HEK293 (cell line): Measurements from ENCODE around the gene RBM10.

Experiments
- CTCF ChIA-PET: fragments of 350-600 bp; formaldehyde crosslinking; extraction: SDS; loops from one replicate; lab custom pipeline; 2021; ENCODE audit warnings: antibody characterized with exemption; lab: Yijun Ruan, JAX
- POLR2A ChIA-PET: fragments of 300-600 bp; formaldehyde crosslinking; extraction: SDS; loops from one replicate; lab custom pipeline; 2020; ENCODE audit warnings: antibody characterized with exemption, inconsistent platforms; lab: Yijun Ruan, JAX
- H3K27ac ChIP-seq: fragments of 200-500 bp; sonication (Bioruptor generic); 2 replicates; pipeline ENCODE4 v1.5.1; 2014; ENCODE audit warnings: low read depth, low read length, control low read depth, inconsistent platforms; ENCODE audit errors: extremely low read depth
- H3K36me3 ChIP-seq, 2 experiments: fragments of 200-500 bp in 1 of 2; sonication (Bioruptor generic) in 1 of 2; 1 replicate in 1 of 2; 2 replicates in 1 of 2; pipeline ENCODE4 v1.5.1; 2014 to 2017; ENCODE audit warnings: inconsistent platforms in 2 of 2, low read length in 2 of 2; ENCODE audit not compliant: control insufficient read depth in 2 of 2, insufficient read depth in 1 of 2
- H3K4me1 ChIP-seq: fragments of 200-500 bp; sonication (Bioruptor generic); 2 replicates; pipeline ENCODE4 v1.5.1; 2014; ENCODE audit warnings: mild to moderate bottlenecking, low read length, inconsistent platforms; ENCODE audit not compliant: control insufficient read depth, insufficient read depth
- H3K4me3 ChIP-seq: 2 replicates; pipeline ENCODE4 v1.5.1; 2011; ENCODE audit warnings: low read depth, mild to moderate bottlenecking, control low read depth, low read length, moderate library complexity
- H3K9me3 ChIP-seq: fragments of 200-500 bp; sonication (Bioruptor generic); 2 replicates; pipeline ENCODE4 v1.5.1; 2014; ENCODE audit warnings: low read depth, low read length, inconsistent platforms; ENCODE audit not compliant: control insufficient read depth, insufficient read depth
- GLI4 ChIP-seq: fragments of 450-650 bp; formaldehyde crosslinking; IDR thresholded peaks from 2 replicates; pipeline ENCODE4 v1.5.1; 2016; ENCODE audit warnings: missing biosample characterization, missing genetic modification characterization
- MYNN ChIP-seq: fragments of 450-650 bp; formaldehyde crosslinking; IDR thresholded peaks from 2 replicates; pipeline ENCODE4 v1.5.1; 2016; ENCODE audit warnings: missing biosample characterization, missing genetic modification characterization, borderline replicate concordance
- OSR2 ChIP-seq: fragments of 450-650 bp; formaldehyde crosslinking; IDR thresholded peaks from 2 replicates; pipeline ENCODE4 v1.5.1; 2016; ENCODE audit warnings: missing biosample characterization, missing genetic modification characterization
- SCRT1 ChIP-seq: fragments of 450-650 bp; formaldehyde crosslinking; IDR thresholded peaks from 2 replicates; pipeline ENCODE4 v1.5.1; 2016; ENCODE audit warnings: missing biosample characterization, missing genetic modification characterization, borderline replicate concordance
- YY2 ChIP-seq: fragments of 450-650 bp; formaldehyde crosslinking; IDR thresholded peaks from 2 replicates; pipeline ENCODE4 v1.5.1; 2016; ENCODE audit warnings: missing biosample characterization, missing genetic modification characterization
- ZNF133 ChIP-seq: fragments of 450-650 bp; formaldehyde crosslinking; IDR thresholded peaks from 2 replicates; pipeline ENCODE4 v1.5.1; 2016; ENCODE audit warnings: missing biosample characterization, missing genetic modification characterization
- ZNF280C ChIP-seq: fragments of 450-650 bp; formaldehyde crosslinking; IDR thresholded peaks from 2 replicates; pipeline ENCODE4 v1.5.1; 2016; ENCODE audit warnings: missing biosample characterization, missing genetic modification characterization
- ZNF473 ChIP-seq: fragments of 450-650 bp; formaldehyde crosslinking; IDR thresholded peaks from 2 replicates; pipeline ENCODE4 v1.5.1; 2017; ENCODE audit warnings: missing biosample characterization, missing genetic modification characterization
- ZNF626 ChIP-seq: fragments of 450-650 bp; sonication (Bioruptor Pico); formaldehyde crosslinking; IDR thresholded peaks from 2 replicates; pipeline ENCODE4 v1.5.1; 2018; ENCODE audit warnings: missing biosample characterization, missing genetic modification characterization, inconsistent platforms
- ZNF645 ChIP-seq: fragments of 450-650 bp; formaldehyde crosslinking; IDR thresholded peaks from 2 replicates; pipeline ENCODE4; 2016; ENCODE audit warnings: missing biosample characterization, missing genetic modification characterization
- ZNF707 ChIP-seq: fragments of 450-650 bp; formaldehyde crosslinking; IDR thresholded peaks from 2 replicates; pipeline ENCODE4 v1.5.1; 2016; ENCODE audit warnings: missing biosample characterization, missing genetic modification characterization
- ZNF777 ChIP-seq: fragments of 450-650 bp; formaldehyde crosslinking; IDR thresholded peaks from 2 replicates; pipeline ENCODE4 v1.5.1; 2017; ENCODE audit warnings: missing biosample characterization, missing genetic modification characterization, borderline replicate concordance
- ZSCAN30 ChIP-seq: fragments of 450-650 bp; IDR thresholded peaks from 2 replicates; pipeline ENCODE4 v1.5.1; 2018; ENCODE audit warnings: missing biosample characterization, mild to moderate bottlenecking, missing genetic modification characterization, moderate library complexity
- TF ChIP-seq, protein P1 (sequence below): fragments of 450-650 bp; formaldehyde crosslinking; IDR thresholded peaks from 2 replicates; pipeline ENCODE4 v1.5.1; 2016; ENCODE audit warnings: missing biosample characterization, missing genetic modification characterization
- TF ChIP-seq, protein P2 (sequence below): sonication (generic); formaldehyde crosslinking; IDR thresholded peaks from 2 replicates; pipeline ENCODE4 v1.8.1; 2022; ENCODE audit warnings: mild to moderate bottlenecking, moderate library complexity, missing genetic modification reagents
- TF ChIP-seq, protein P3 (sequence below): fragments of 450-650 bp; formaldehyde crosslinking; IDR thresholded peaks from 2 replicates; pipeline ENCODE4 v1.5.1; 2016; ENCODE audit warnings: missing biosample characterization, missing genetic modification characterization
- TF ChIP-seq, protein P4 (sequence below): fragments of 450-650 bp; IDR thresholded peaks from 2 replicates; pipeline ENCODE4 v1.5.1; 2018; ENCODE audit warnings: missing biosample characterization, missing genetic modification characterization
- TF ChIP-seq, protein P5 (sequence below): fragments of 450-650 bp; formaldehyde crosslinking; IDR thresholded peaks from 2 replicates; pipeline ENCODE4 v1.5.1; 2016; ENCODE audit warnings: missing biosample characterization, missing genetic modification characterization

The RBM10 gene

GRCh38 chrX:47180346-47180745 is 35.3 kb downstream of the RBM10 start (continued):
- TF ChIP-seq OSR2 (tag by site-specific recombination) (no peak), ZSCAN30 (tag by site-specific recombination) (no peak), YY2 (tag by site-specific recombination) (no peak), ZNF473 (tag by site-specific recombination) (no peak), MYNN (no peak), GLI4 (tag by site-specific recombination) (no peak)
- TF ChIP-seq, protein P1, sequence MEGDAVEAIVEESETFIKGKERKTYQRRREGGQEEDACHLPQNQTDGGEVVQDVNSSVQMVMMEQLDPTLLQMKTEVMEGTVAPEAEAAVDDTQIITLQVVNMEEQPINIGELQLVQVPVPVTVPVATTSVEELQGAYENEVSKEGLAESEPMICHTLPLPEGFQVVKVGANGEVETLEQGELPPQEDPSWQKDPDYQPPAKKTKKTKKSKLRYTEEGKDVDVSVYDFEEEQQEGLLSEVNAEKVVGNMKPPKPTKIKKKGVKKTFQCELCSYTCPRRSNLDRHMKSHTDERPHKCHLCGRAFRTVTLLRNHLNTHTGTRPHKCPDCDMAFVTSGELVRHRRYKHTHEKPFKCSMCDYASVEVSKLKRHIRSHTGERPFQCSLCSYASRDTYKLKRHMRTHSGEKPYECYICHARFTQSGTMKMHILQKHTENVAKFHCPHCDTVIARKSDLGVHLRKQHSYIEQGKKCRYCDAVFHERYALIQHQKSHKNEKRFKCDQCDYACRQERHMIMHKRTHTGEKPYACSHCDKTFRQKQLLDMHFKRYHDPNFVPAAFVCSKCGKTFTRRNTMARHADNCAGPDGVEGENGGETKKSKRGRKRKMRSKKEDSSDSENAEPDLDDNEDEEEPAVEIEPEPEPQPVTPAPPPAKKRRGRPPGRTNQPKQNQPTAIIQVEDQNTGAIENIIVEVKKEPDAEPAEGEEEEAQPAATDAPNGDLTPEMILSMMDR (tag by site-specific recombination), result no peak
- TF ChIP-seq, protein P2, sequence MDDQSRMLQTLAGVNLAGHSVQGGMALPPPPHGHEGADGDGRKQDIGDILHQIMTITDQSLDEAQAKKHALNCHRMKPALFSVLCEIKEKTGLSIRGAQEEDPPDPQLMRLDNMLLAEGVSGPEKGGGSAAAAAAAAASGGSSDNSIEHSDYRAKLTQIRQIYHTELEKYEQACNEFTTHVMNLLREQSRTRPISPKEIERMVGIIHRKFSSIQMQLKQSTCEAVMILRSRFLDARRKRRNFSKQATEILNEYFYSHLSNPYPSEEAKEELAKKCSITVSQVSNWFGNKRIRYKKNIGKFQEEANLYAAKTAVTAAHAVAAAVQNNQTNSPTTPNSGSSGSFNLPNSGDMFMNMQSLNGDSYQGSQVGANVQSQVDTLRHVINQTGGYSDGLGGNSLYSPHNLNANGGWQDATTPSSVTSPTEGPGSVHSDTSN (CRISPR knock-in tag), result no peak

- ChIA-PET CTCF (interaction anchor here (0.6 kb wide), 1 partner anchor 148 kb away, joined by 3 read pairs; no protein-coding TSS in a partner anchor), POLR2A (no interaction called here)
- no peak overlapping the region for H3K27ac ChIP-seq
- no peaks in the 10 kb centered on the region for H3K4me1 ChIP-seq
- no peaks in the 10 kb centered on the region for H3K9me3 ChIP-seq
- TF ChIP-seq, protein P3, sequence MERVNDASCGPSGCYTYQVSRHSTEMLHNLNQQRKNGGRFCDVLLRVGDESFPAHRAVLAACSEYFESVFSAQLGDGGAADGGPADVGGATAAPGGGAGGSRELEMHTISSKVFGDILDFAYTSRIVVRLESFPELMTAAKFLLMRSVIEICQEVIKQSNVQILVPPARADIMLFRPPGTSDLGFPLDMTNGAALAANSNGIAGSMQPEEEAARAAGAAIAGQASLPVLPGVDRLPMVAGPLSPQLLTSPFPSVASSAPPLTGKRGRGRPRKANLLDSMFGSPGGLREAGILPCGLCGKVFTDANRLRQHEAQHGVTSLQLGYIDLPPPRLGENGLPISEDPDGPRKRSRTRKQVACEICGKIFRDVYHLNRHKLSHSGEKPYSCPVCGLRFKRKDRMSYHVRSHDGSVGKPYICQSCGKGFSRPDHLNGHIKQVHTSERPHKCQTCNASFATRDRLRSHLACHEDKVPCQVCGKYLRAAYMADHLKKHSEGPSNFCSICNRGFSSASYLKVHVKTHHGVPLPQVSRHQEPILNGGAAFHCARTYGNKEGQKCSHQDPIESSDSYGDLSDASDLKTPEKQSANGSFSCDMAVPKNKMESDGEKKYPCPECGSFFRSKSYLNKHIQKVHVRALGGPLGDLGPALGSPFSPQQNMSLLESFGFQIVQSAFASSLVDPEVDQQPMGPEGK (tag by site-specific recombination), result no peak
- TF ChIP-seq ZNF133 (tag by site-specific recombination) (no peak), ZNF626 (no peak), ZNF280C (tag by site-specific recombination) (no peak)
- TF ChIP-seq, protein P4, sequence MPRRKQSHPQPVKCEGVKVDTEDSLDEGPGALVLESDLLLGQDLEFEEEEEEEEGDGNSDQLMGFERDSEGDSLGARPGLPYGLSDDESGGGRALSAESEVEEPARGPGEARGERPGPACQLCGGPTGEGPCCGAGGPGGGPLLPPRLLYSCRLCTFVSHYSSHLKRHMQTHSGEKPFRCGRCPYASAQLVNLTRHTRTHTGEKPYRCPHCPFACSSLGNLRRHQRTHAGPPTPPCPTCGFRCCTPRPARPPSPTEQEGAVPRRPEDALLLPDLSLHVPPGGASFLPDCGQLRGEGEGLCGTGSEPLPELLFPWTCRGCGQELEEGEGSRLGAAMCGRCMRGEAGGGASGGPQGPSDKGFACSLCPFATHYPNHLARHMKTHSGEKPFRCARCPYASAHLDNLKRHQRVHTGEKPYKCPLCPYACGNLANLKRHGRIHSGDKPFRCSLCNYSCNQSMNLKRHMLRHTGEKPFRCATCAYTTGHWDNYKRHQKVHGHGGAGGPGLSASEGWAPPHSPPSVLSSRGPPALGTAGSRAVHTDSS, result no peak
- H3K36me3 ChIP-seq, result peaks cover 18 to 85% of the 10 kb centered on the region in 2 experiments
- no peak overlapping the region for H3K4me3 ChIP-seq
Observed at GRCh38 chrX:47181301-47181700, 36.3 kb downstream of the RBM10 start.

- CTCF ChIA-PET, result no interaction called here
- H3K9me3 ChIP-seq, result no peaks in the 10 kb centered on the region
- POLR2A ChIA-PET, result no interaction called here
- peaks cover 13 to 85% of the 10 kb centered on the region in 2 experiments for H3K36me3 ChIP-seq
- H3K4me3 ChIP-seq, result no peak overlapping the region
- H3K27ac ChIP-seq, result no peak overlapping the region
- no peaks in the 10 kb centered on the region for H3K4me1 ChIP-seq
- peak; percentile 61; the same call in 1 of the 2 replicates for TF ChIP-seq SCRT1 (tag by site-specific recombination)
- TF ChIP-seq ZNF707 (tag by site-specific recombination), result no peak
- TF ChIP-seq ZNF777, result no peak
- TF ChIP-seq, protein P5, sequence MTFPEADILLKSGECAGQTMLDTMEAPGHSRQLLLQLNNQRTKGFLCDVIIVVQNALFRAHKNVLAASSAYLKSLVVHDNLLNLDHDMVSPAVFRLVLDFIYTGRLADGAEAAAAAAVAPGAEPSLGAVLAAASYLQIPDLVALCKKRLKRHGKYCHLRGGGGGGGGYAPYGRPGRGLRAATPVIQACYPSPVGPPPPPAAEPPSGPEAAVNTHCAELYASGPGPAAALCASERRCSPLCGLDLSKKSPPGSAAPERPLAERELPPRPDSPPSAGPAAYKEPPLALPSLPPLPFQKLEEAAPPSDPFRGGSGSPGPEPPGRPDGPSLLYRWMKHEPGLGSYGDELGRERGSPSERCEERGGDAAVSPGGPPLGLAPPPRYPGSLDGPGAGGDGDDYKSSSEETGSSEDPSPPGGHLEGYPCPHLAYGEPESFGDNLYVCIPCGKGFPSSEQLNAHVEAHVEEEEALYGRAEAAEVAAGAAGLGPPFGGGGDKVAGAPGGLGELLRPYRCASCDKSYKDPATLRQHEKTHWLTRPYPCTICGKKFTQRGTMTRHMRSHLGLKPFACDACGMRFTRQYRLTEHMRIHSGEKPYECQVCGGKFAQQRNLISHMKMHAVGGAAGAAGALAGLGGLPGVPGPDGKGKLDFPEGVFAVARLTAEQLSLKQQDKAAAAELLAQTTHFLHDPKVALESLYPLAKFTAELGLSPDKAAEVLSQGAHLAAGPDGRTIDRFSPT (tag by site-specific recombination), result peak; percentile 39; the same call in 1 of the 2 replicates
- TF ChIP-seq ZNF645, result no peak
Observed at GRCh38 chrX:47182106-47182700, 37.2 kb downstream of the RBM10 start.
